Ovary (tissue), 9 donors: ENCODE measurements around the gene HOMER2. TPM values are rescaled to one million over a fixed set of nuclear protein-coding genes. Genes with fewer than 3 reads are reported as not detected.
"Not testable (repeated sequence)": the region's sequence is repeated elsewhere in the genome, so short reads cannot be mapped to it uniquely, and the experiment has no call there.

Source experiments
- DNase-seq, 5 donors: peaks; one replicate each; pipeline ENCODE4 v3.0.0-alpha.2; 2019 to 2020
- H3K27ac ChIP-seq, 2 donors: fragments of 200-600 bp; one replicate each; pipeline versions ENCODE4 v1.5.1 to v1.8.0; 2019 to 2022
- H3K27me3 ChIP-seq: fragments of 200-600 bp; one replicate; pipeline ENCODE4 v1.8.0; 2022
- H3K36me3 ChIP-seq: fragments of 200-600 bp; sonication (generic); one replicate; pipeline ENCODE4 v1.5.1; 2019
- H3K4me1 ChIP-seq: one replicate; pipeline ENCODE4 v1.8.1; 2013; ENCODE audit warnings: mild to moderate bottlenecking, moderate library complexity; ENCODE audit not compliant: insufficient read depth
- H3K4me3 ChIP-seq: fragments of 200-600 bp; sonication (generic); one replicate; pipeline ENCODE4 v1.5.1; 2017
- H3K9me3 ChIP-seq, 2 donors: fragments of 200-600 bp in 1 of 2; sonication (generic) in 1 of 2; one replicate each; pipeline versions ENCODE4 v1.5.1 to v1.8.1; 2013 to 2019; ENCODE audit warnings: mild to moderate bottlenecking in 1 of 2, moderate library complexity in 1 of 2
- CTCF ChIP-seq, 3 donors: fragments of 450-650 bp in 2 of 3; fragments of 200-600 bp in 1 of 3; IDR thresholded peaks; one replicate each; pipeline versions ENCODE4 v1.5.1 to v1.8.0; 2016 to 2022; ENCODE audit warnings: antibody characterized with exemption in 3 of 3, mild to moderate bottlenecking in 1 of 3
- EP300 ChIP-seq: sonication (generic); formaldehyde crosslinking; IDR thresholded peaks from one replicate; pipeline ENCODE4 v1.6.1; 2017; ENCODE audit warnings: antibody characterized with exemption
- POLR2A ChIP-seq: fragments of 450-650 bp; IDR thresholded peaks from one replicate; pipeline ENCODE4 v1.6.1; 2017; ENCODE audit warnings: antibody characterized with exemption, mild to moderate bottlenecking, moderate library complexity
- WGBS, 3 donors: extraction: QIAGEN DNeasy Blood & Tissue Kit in 1 of 3; methylation state at CpG; one replicate each; pipeline versions ENCODE4 v1.1.5 to v1.1.7; 2013 to 2017; 5-methylcytosine and 5-hydroxymethylcytosine counted together
- intact Hi-C, 4 donors: fragments of 100-400 bp; cut with DNase I; formaldehyde crosslinking; loops; one replicate each; pipeline versions ENCODE4 v1.11.0 to v1.15.1; 2022 to 2023
- polyA plus RNA-seq, 2 donors: library from polyadenylated mRNA; stranded (reverse); fragments of 200-250 nt in 1 of 2; fragments of 350-450 nt in 1 of 2; fragmentation: Illumina TruSeq in 1 of 2; extraction: RNeasy Lipid Tissue Mini Kit (QIAGEN cat#74804) in 1 of 2; gene quantifications; one replicate each; pipeline ENCODE4 v1.2.3, GENCODE V29; 2013 to 2014
- total RNA-seq, 7 donors: library from RNA; depleted of rRNA in 2 of 7; stranded (reverse); fragments of >200 nt in 2 of 7; fragmentation: NEBNext Ultra II Directional in 3 of 7; extraction: Animal tissue kit (Norgen Biotek cat#: 25700) in 3 of 7; gene quantifications; one replicate each; pipeline versions ENCODE4 v1.1.0 to v1.2.4, GENCODE V29; 2016 to 2023
- donor health status: DM: no; HTN: no; CAD: no; lungs with moderate emphysema.
- donor health status: DM: no; HTN: no; CAD: no.
- donor health status: Bipolar disorder and iron deficiency.
- donor health status: DM: yes; HTN: yes; CAD: no.
- donor health status: DM: no; HTN: no; CAD: no.
- donor health status: DM: yes; HTN: yes; CAD: no.

HOMER2 gene
- total and polyA plus RNA-seq, 9 donors = 3.0 to 60.8 (median 11.0) TPM

- H3K27ac ChIP-seq = no peak overlapping the region
- H3K4me1 ChIP-seq = no peaks in the 10 kb centered on the region
- no peaks in the 10 kb centered on the region for H3K9me3 ChIP-seq
- no peak for DNase-seq
- 81 to 90% (median 89%) methylated on average over 7 of the region's 7 CpGs for WGBS, 3 donors
- no peaks in the 10 kb centered on the region for H3K27me3 ChIP-seq
- H3K4me3 ChIP-seq = no peak overlapping the region
- H3K36me3 ChIP-seq = no peaks in the 10 kb centered on the region
- TF ChIP-seq POLR2A = no peak
- no peak for TF ChIP-seq CTCF (IDR thresholded peaks at IDR 0.05)
- TF ChIP-seq EP300 = no peak
- intact Hi-C loops = no loop called here
Measured at GRCh38 chr15:82871832-82872484, 80.6 kb downstream of the HOMER2 start.

- intact Hi-C loops = no loop called here
- no peaks in the 10 kb centered on the region for H3K4me1 ChIP-seq
- H3K27ac ChIP-seq = no peak overlapping the region
- WGBS, 3 donors = 81% methylated on average over 5 of the region's 5 CpGs
- H3K27me3 ChIP-seq = no peaks in the 10 kb centered on the region
- no peak for DNase-seq
- no peaks in the 10 kb centered on the region for H3K36me3 ChIP-seq
- H3K4me3 ChIP-seq = no peak overlapping the region
- TF ChIP-seq POLR2A = no peak
- no peak for TF ChIP-seq CTCF (IDR thresholded peaks at IDR 0.05)
- no peak for TF ChIP-seq EP300
- no peaks in the 10 kb centered on the region for H3K9me3 ChIP-seq
Measured at GRCh38 chr15:82871358-82871757, 81.2 kb downstream of the HOMER2 start.

GRCh38 chr15:82870727-82871320 is 81.7 kb downstream of the HOMER2 start:
- Histone ChIP-seq H3K27ac (no peak overlapping the region), H3K4me3 (no peak overlapping the region), H3K4me1 (no peaks in the 10 kb centered on the region), H3K36me3 (no peaks in the 10 kb centered on the region), H3K9me3 (no peaks in the 10 kb centered on the region), H3K27me3 (no peaks in the 10 kb centered on the region)
- 75 to 78% (median 77%) methylated on average over 7 of the region's 7 CpGs for WGBS, 3 donors
- intact Hi-C loops = no loop called here
- DNase-seq = no peak
- TF ChIP-seq CTCF (IDR thresholded peaks at IDR 0.05) (no peak), EP300 (no peak), POLR2A (no peak)

- H3K4me3 ChIP-seq, H3K36me3 ChIP-seq, H3K4me1 ChIP-seq, DNase-seq, intact Hi-C loops, H3K9me3 ChIP-seq, H3K27ac ChIP-seq, H3K27me3 ChIP-seq: not testable (repeated sequence)
- 81 to 93% (median 93%) methylated on average over 3 of the region's 3 CpGs for WGBS, 3 donors
Measured at GRCh38 chr15:82865981-82866380, 86.5 kb downstream of the HOMER2 start.

GRCh38 chr15:82865581-82865980 is 86.9 kb downstream of the HOMER2 start:
- H3K27me3 ChIP-seq, DNase-seq, H3K4me1 ChIP-seq, H3K9me3 ChIP-seq, H3K27ac ChIP-seq, H3K4me3 ChIP-seq, H3K36me3 ChIP-seq, intact Hi-C loops: not testable (repeated sequence)
- WGBS, 3 donors = 66 to 85% (median 67%) methylated on average over 4 of the region's 4 CpGs
